PC-9 (cell line): ENCODE measurements around the gene AGBL5. TPM values are rescaled to one million over a fixed set of nuclear protein-coding genes. Genes with fewer than 3 reads are reported as not detected.

ENCODE experiments used
- BruUV-seq: library from RNA; stranded (reverse); fragments of 400-500 nt; replicated peaks from 2 replicates; lab custom pipeline; 2021; lab: Mats Ljungman, UMichigan
- CTCF ChIA-PET: fragments of 300-600 bp; sonication (Branson Sonifier 250); formaldehyde crosslinking; loops from one replicate; lab custom pipeline; 2022; ENCODE audit warnings: antibody characterized with exemption; lab: Charles Lee
- POLR2A ChIA-PET: fragments of 300-600 bp; sonication (Branson Sonifier 250); formaldehyde crosslinking; loops from one replicate; lab custom pipeline; 2022; ENCODE audit warnings: antibody characterized with exemption; ENCODE audit not compliant: unreplicated experiment; lab: Charles Lee
- DNase-seq, 2 experiments: peaks; one replicate each; pipeline versions ENCODE4 v3.0.0 to v3.0.0-alpha.2; 2015 to 2022; ENCODE audit warnings: mixed read lengths in 1 of 2
- H2AFZ ChIP-seq: fragments of 200-600 bp; sonication (generic); 2 replicates; pipeline ENCODE4 v1.8.1; 2017; ENCODE audit warnings: antibody characterized with exemption
- H3F3A ChIP-seq: fragments of 200-600 bp; sonication (generic); 2 replicates; pipeline ENCODE4 v1.8.1; 2017; ENCODE audit warnings: antibody characterized with exemption, mild to moderate bottlenecking, low read depth; ENCODE audit not compliant: insufficient read depth
- H3K27ac ChIP-seq: fragments of 200-600 bp; sonication (generic); 2 replicates; pipeline ENCODE4 v1.6.1; 2016; ENCODE audit warnings: mixed run types
- H3K27me3 ChIP-seq: fragments of 200-600 bp; sonication (generic); 2 replicates; pipeline ENCODE4 v1.6.1; 2016; ENCODE audit warnings: low read depth, mixed run types; ENCODE audit not compliant: insufficient read depth
- H3K36me3 ChIP-seq: fragments of 200-600 bp; sonication (generic); 2 replicates; pipeline ENCODE4 v1.6.1; 2016; ENCODE audit warnings: low read depth, mixed run types
- H3K4me1 ChIP-seq: fragments of 200-600 bp; sonication (generic); replicated peaks from 2 replicates; pipeline ENCODE4 v1.6.1; 2016; ENCODE audit warnings: mixed run types; ENCODE audit not compliant: insufficient read depth
- H3K4me2 ChIP-seq: fragments of 200-600 bp; sonication (generic); 2 replicates; pipeline ENCODE4 v1.6.1; 2017; ENCODE audit warnings: mixed run types
- H3K4me3 ChIP-seq: fragments of 200-600 bp; sonication (generic); 2 replicates; pipeline ENCODE4 v1.6.1; 2016; ENCODE audit warnings: mixed run types
- H3K79me2 ChIP-seq: fragments of 200-600 bp; sonication (generic); 2 replicates; pipeline ENCODE4 v1.6.1; 2017; ENCODE audit warnings: low read depth, mixed run types
- H3K9me2 ChIP-seq: fragments of 200-600 bp; sonication (generic); 2 replicates; pipeline ENCODE4 v1.8.1; 2017; ENCODE audit warnings: mild to moderate bottlenecking; ENCODE audit not compliant: insufficient read depth
- H3K9me3 ChIP-seq: fragments of 200-600 bp; sonication (generic); 2 replicates; pipeline ENCODE4 v1.8.1; 2016; ENCODE audit warnings: low read depth; ENCODE audit not compliant: insufficient read depth
- H4K20me1 ChIP-seq: fragments of 200-600 bp; sonication (generic); 2 replicates; pipeline ENCODE4 v1.8.1; 2017; ENCODE audit not compliant: insufficient read depth
- EZH2 ChIP-seq: fragments of 200-600 bp; sonication (generic); IDR thresholded peaks from 2 replicates; pipeline ENCODE4 v1.8.0; 2017; ENCODE audit warnings: antibody characterized with exemption, low read depth
- intact Hi-C: fragments of 100-400 bp; cut with micrococcal nuclease; formaldehyde crosslinking; loops from one replicate; pipeline ENCODE4 v1.10.0; 2022; ENCODE audit not compliant: unreplicated experiment
- total RNA-seq: library from RNA; stranded (reverse); gene quantifications from 2 replicates; pipeline ENCODE4 v1.2.3, GENCODE V29; 2021
- TF ChIP-seq, protein P1 (sequence below): fragments of 200-600 bp; sonication (generic); conservative IDR thresholded peaks from 2 replicates; pipeline ENCODE4 v1.6.1; 2017; ENCODE audit warnings: mixed run types, antibody characterized with exemption, mild to moderate bottlenecking, moderate library complexity

AGBL5 gene
- total RNA-seq, 1 experiment from 2014 or later = 63.2 TPM

DNA sequence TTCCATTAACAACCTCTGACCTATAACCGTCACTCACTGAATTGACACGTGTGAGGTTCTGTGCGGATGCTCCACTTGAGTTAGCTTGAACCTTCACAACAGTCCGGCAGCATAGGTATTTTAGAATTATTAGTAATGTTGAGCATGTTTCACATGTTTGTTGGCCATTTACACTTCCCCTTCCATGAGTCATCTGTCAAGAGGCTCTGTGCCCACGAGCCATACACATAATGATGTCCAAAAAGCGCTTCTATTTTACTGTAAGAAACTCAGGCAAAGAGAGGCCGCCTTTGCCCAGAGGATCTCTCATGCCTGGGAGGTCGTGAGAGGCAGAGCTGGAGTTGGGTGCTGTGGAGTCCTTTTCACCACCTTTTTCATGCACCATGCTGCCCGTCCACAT lies 47.6 kb upstream of the AGBL5 start:
- H2AFZ ChIP-seq = no peak overlapping the region
- no peak overlapping the region for H3K4me2 ChIP-seq
- no peaks in the 10 kb centered on the region for H3F3A ChIP-seq
- H3K9me3 ChIP-seq = no peaks in the 10 kb centered on the region
- H3K79me2 ChIP-seq = no peaks in the 10 kb centered on the region; the same call in 1 of the 2 replicates
- H4K20me1 ChIP-seq = no peaks in the 10 kb centered on the region
- no peak for DNase-seq
- no peak overlapping the region for H3K27ac ChIP-seq
- no peaks in the 10 kb centered on the region for H3K27me3 ChIP-seq
- intact Hi-C loops = no loop called here
- no peaks in the 10 kb centered on the region for H3K36me3 ChIP-seq
- TF ChIP-seq, protein P1, sequence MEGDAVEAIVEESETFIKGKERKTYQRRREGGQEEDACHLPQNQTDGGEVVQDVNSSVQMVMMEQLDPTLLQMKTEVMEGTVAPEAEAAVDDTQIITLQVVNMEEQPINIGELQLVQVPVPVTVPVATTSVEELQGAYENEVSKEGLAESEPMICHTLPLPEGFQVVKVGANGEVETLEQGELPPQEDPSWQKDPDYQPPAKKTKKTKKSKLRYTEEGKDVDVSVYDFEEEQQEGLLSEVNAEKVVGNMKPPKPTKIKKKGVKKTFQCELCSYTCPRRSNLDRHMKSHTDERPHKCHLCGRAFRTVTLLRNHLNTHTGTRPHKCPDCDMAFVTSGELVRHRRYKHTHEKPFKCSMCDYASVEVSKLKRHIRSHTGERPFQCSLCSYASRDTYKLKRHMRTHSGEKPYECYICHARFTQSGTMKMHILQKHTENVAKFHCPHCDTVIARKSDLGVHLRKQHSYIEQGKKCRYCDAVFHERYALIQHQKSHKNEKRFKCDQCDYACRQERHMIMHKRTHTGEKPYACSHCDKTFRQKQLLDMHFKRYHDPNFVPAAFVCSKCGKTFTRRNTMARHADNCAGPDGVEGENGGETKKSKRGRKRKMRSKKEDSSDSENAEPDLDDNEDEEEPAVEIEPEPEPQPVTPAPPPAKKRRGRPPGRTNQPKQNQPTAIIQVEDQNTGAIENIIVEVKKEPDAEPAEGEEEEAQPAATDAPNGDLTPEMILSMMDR = no peak
- no peak for TF ChIP-seq EZH2
- ChIA-PET POLR2A (no interaction called here), CTCF (no interaction called here)
- BruUV-seq = no TSS peak
- H3K9me2 ChIP-seq = no peaks in the 10 kb centered on the region
- H3K4me1 ChIP-seq = peaks cover 10% of the 10 kb centered on the region; the same call in 1 of the 2 replicates
- no peak overlapping the region for H3K4me3 ChIP-seq

DNA sequence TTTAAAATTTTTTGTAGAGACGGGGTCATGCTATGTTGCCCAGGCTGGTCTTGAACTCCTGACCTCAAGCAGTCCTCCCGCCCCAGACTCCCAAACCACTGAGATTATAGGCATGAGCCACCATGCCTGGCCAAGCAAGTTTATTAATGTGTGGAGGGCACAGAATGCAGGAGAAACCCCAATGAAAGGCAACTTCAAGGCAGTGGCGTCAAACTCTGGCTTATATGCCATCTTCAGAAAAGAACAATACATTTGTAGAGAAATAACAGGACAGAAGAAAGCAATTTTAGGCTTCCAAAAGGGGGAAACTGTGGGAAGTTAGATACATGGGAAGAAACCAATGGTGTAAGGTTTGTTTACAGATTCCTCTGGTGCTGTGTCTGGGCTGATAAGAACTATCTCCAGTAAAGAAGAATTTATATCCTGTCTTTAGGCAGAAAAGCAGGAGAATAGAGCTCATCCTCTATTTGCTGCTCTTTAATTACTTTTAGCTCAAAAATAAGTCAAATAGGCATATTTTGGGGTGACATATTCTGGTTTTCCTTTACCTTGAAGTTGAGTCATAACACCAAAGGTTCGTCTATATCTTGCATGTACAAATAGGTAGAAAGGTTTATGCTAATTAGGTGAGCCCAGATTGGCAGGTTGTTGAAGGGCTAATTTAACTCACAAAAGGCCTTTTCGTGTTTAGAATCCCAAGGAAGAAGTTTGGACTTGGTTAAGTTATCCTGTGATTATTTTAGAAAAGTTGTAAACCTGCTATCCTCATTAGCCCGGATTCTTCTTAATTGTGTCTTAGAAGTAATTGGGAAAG lies 44.7 kb upstream of the AGBL5 start:
- no peak overlapping the region for H3K27ac ChIP-seq
- H4K20me1 ChIP-seq = no peaks in the 10 kb centered on the region
- no peaks in the 10 kb centered on the region; the same call in 1 of the 2 replicates for H3K79me2 ChIP-seq
- H3K4me1 ChIP-seq = peaks cover 36% of the 10 kb centered on the region
- no peaks in the 10 kb centered on the region for H3K9me2 ChIP-seq
- no peak overlapping the region for H2AFZ ChIP-seq
- no TSS peak for BruUV-seq
- H3K27me3 ChIP-seq = no peaks in the 10 kb centered on the region
- H3K36me3 ChIP-seq = no peaks in the 10 kb centered on the region
- CTCF ChIA-PET = no interaction called here
- H3K9me3 ChIP-seq = no peaks in the 10 kb centered on the region
- TF ChIP-seq, protein P1 = no peak
- no peak for TF ChIP-seq EZH2
- intact Hi-C loops = no loop called here
- no peak overlapping the region for H3K4me3 ChIP-seq
- no peak for DNase-seq
- H3F3A ChIP-seq = peaks cover 20% of the 10 kb centered on the region; the same call in 1 of the 2 replicates
- no peak overlapping the region for H3K4me2 ChIP-seq
- POLR2A ChIA-PET = no interaction called here

DNA sequence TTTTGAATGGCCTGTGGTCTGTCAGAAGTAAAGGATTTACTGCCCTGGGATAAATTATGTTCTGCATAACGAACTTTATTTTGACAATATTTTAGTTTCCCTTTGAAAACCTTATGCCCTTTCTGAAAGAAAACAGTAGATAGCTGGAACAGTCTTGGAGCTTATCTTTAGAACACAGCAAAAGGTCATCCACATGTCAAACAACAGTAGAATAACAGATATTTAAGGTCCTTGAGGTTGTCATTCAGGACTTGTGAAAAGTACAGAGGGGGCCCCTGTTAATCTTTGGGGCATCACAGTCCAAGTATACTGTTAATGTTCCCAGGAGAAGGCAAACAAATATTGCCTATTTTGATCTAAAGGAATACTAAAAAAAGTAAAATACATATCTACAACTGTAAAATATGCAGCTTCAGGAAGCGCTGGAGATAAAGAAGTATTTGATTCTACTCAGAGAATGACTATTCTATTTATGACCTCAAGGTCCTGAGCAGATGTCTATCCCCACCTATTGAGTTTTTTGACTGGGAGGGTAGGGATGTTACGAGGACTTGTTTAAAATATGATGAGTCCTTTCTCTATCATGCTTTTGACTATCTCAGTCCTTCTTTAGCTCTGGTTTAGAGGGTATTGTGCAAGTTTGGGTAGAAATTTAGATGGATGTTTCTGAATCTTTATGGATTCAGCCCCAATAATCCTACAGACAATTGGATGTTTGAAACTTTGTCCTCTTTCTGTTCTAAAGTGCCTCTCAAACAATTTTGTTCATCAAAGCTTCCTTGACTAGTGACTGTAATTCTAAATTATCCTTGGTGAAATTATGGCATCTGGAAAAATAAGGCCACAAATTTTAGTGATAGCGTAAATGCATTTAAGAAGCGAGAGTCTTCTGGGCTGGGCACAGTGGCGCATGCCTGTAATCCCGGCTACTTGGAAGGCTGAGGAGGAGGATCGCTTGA lies 43.8 kb upstream of the AGBL5 start:
- H3K27ac ChIP-seq = no peak overlapping the region
- H3K9me3 ChIP-seq = no peaks in the 10 kb centered on the region
- POLR2A ChIA-PET = no interaction called here
- H3K4me3 ChIP-seq = no peak overlapping the region
- BruUV-seq = no TSS peak
- no peak for DNase-seq
- no peaks in the 10 kb centered on the region for H3K36me3 ChIP-seq
- H3K9me2 ChIP-seq = no peaks in the 10 kb centered on the region
- H3K27me3 ChIP-seq = no peaks in the 10 kb centered on the region
- no peak overlapping the region for H2AFZ ChIP-seq
- CTCF ChIA-PET = no interaction called here
- TF ChIP-seq EZH2 = no peak
- TF ChIP-seq, protein P1 = no peak
- intact Hi-C loops = no loop called here
- H3F3A ChIP-seq = peaks cover 20% of the 10 kb centered on the region; the same call in 1 of the 2 replicates
- H3K4me2 ChIP-seq = no peak overlapping the region
- H3K4me1 ChIP-seq = peaks cover 43% of the 10 kb centered on the region
- H3K79me2 ChIP-seq = no peaks in the 10 kb centered on the region; the same call in 1 of the 2 replicates
- H4K20me1 ChIP-seq = no peaks in the 10 kb centered on the region
